PC-9 (cell line): ENCODE measurements around the gene RNF145.

Source experiments
- EZH2 ChIP-seq: fragments of 200-600 bp; sonication (generic); IDR thresholded peaks from 2 replicates; pipeline ENCODE4 v1.8.0; 2017; ENCODE audit warnings: antibody characterized with exemption, low read depth
- TF ChIP-seq, protein P1 (sequence below): fragments of 200-600 bp; sonication (generic); conservative IDR thresholded peaks from 2 replicates; pipeline ENCODE4 v1.6.1; 2017; ENCODE audit warnings: mixed run types, antibody characterized with exemption, mild to moderate bottlenecking, moderate library complexity

DNA sequence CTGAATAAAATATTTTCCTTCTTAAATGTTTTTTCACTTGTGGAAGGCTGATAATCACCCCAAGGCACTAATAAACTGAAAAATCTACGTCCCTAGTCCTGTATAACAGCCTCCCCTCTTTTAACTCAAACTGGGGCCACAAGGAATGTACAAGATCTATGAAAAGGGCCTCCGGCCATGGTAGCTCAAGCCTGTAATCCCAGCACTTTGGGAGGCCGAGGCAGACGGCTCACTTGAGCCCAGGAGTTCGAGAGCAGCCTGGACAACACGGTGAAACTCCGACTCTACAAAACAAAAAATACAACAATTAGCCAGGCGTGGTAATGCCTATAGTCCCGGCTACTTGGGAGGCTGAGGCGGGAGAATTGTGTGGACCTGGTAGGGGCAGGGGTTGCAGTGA lies 23.6 kb downstream of the RNF145 start:
- TF ChIP-seq, protein P1, sequence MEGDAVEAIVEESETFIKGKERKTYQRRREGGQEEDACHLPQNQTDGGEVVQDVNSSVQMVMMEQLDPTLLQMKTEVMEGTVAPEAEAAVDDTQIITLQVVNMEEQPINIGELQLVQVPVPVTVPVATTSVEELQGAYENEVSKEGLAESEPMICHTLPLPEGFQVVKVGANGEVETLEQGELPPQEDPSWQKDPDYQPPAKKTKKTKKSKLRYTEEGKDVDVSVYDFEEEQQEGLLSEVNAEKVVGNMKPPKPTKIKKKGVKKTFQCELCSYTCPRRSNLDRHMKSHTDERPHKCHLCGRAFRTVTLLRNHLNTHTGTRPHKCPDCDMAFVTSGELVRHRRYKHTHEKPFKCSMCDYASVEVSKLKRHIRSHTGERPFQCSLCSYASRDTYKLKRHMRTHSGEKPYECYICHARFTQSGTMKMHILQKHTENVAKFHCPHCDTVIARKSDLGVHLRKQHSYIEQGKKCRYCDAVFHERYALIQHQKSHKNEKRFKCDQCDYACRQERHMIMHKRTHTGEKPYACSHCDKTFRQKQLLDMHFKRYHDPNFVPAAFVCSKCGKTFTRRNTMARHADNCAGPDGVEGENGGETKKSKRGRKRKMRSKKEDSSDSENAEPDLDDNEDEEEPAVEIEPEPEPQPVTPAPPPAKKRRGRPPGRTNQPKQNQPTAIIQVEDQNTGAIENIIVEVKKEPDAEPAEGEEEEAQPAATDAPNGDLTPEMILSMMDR, result no peak
- no peak for TF ChIP-seq EZH2
